NCI-H2171 treated with DMSO at 0.1 percent for 48 hours (cell line): Measurements from ENCODE around the gene CCDC43.
"Not testable (repeated sequence)": the region's sequence is repeated elsewhere in the genome, so short reads cannot be mapped to it uniquely, and the experiment has no call there.

Experiments used
- DNase-seq: peaks from one replicate; lab custom pipeline; 2025; lab: John Stamatoyannopoulos, UW

CCDC43 gene

DNA sequence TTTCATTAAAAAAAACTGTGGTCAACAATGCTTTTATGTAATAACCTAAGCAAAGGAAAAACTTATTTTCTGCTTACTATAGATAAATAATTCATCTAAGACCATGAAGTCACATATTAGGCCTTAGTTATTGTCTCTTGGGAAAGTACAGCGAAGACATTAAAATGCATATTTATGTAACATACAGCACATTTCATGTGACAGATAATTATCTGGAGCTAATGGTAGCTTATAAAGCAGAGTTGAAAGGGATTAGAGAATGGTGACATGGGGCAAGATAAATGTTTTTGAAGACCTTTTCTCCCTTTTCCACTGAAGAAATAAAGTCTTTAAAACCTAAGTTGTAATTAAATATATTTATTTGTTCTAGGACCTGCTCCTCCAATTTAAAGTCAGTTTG, 23.6 kb downstream of the CCDC43 start:
- DNase-seq, result no peak

DNA sequence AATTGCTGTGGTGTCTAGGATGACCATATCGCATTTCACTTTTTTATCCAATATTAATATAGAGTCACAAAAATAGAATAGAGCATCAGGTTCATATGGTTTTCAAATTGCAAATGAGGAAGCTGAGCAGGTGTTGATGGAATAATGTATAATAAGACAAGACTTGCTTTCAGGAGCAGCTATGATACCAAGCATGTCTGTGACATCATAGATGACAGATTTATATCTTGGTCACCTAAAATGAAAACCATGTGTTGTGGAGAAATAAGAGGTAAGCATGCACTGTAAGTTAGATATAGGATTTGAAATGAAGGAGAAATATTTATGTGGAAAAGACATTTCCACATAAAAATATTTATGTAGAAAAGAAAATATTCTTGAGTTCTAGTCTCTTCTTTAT, 24.7 kb downstream of the CCDC43 start:
- no peak for DNase-seq

DNA sequence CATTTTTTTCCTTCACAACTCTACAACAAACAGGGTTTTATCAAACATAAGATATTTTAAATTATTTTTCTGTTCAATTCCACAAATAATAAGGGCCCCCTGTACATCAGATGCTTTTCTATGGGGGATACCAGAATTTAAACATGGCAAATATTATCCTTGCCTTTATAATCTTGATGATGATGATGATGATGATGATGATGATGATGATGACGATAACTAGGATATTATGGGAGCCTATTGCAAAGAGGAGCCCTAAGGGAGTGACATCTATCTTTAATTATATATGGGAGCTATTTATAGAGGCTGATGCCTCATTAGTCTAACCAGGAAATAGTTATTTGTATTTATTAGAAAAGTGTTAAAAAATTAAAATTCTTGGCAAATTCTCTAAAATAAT, 26.5 kb downstream of the CCDC43 start:
- no peak for DNase-seq

DNA sequence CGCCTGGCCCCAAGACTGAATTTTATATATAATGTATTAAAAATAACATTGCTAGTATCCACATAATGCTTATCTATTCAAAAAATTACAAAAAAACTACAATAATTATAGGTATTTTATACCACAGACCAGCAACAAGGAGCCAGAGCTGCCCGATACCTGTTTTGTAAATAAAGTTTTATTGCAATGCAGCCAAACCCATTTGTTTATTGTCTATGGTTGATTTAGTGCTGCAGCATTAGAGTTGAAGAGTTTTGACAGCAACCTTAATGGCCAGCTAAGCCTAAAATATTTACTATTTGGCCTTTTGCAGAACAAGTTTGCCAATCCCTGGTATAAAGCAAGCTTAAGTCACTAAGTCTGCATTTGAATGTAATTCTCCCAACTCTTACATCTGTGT, 27.7 kb downstream of the CCDC43 start:
- no peak for DNase-seq

DNA sequence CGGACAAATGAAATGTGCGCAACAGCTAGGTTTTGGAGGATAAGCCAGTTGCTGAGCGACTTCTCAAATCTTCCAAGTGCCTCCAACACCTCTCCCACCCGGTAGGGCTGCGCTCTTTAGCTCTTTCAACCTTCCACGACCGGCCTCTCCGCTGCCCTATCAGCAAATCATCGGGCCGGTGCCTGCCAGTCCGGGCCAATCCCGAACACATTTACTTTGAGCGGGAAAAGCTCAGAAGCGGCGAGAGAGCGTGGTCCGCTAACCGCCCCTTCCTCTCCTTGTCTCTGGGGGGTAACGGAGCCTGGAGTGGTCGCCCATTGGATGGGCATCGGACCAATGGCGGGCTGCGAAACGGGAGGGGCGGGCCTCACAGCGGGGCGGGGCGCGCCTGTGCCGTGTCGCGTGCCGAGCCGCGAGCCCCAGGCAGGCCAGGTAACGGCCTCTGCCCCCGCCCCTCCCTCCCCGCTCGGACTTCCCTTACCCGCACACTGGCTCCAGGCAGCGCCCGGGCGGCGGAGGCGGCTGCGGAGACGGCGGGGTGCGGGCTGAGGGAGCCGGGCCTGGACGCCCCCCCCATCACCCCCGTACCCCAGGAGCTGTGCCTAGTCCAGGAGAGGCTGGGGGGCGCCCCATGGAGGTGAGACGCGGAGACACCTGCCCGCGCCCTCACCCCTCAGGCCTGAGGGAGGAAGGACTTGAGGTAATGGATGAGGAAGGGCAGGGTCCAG, 33.4 kb downstream of the CCDC43 start, which contains the start of gene MEIOC:
MEIOC (plus strand) TSS at position 486 of the 728 bp plus-strand sequence; CDS start at position 632, 146 bp downstream.
- peak; percentile 81 for DNase-seq

DNA sequence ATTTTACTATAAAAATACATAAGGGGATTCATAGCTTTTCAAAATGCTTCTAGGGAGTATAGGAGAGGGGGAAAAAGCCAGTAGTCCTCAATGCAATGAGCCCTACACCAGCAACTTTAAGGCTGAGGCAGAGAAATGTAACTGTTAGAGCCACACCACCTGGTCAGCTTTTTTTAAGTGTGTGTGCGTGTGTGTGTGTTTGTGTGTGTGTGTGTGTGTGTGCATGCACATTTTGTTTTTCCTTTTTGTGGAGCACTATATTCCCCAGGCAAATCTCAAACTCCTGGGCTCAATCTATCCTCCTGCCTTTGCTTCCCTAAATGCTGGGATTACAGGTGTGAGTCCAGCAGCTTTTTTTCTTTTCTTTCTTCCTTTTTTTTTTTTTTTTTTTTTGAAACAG, 35.6 kb downstream of the CCDC43 start:
- DNase-seq, result no peak

DNA sequence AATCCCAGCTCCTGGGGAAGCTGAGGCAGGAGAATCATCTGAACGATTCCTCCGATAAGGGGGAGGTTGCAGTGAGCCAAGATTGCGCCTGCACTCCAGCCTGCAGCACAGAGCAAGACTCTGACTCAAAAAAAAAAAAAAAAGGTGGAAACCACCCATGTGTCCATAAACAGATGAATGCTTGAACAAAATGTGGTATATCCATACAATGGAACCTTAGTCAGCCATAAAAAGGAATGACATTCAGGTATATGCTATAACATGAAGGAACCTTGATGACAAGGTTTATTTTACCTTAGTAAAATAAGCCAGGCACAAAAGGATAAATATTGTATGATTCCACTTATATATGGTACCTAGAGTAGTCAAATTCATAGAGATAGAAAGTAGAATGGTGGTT, 36.2 kb downstream of the CCDC43 start:
- no peak for DNase-seq

DNA sequence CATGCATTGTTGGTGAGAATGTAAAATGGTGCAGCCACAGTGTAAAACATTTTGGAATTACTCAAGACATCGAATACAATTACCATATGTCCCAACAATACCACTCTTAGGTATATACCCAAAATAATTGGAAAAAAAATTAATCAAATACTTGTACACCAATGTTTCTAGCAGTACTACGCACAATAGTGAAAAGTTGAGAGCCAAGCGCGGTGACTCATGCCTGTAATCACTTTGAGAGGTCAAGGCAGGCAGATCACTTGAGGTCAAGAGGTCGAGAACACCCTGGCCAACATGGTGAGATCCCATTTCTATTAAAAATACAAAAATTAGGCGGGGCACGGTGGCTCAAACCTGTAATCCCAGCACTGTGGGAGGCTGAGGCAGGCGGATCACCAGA, 36.8 kb downstream of the CCDC43 start:
- no peak for DNase-seq

DNA sequence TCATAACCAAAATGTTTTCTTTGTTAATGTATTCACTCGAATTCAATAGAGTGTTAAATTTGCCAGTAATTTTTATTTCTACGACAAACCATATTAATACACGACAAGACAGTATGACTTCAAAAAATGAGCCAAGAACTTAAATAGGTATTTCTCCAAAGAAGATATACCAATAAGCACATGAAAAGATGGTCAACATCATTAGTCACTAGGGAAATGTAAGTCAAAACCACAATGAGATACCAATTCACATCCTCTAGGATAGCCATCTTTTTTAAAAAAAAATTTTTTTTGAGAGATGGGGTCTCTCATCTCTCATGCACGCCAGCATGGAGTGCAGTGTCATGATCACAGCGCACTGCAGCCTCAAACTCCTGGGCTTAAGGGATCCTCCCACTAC, 38.3 kb downstream of the CCDC43 start:
- no peak for DNase-seq

DNA sequence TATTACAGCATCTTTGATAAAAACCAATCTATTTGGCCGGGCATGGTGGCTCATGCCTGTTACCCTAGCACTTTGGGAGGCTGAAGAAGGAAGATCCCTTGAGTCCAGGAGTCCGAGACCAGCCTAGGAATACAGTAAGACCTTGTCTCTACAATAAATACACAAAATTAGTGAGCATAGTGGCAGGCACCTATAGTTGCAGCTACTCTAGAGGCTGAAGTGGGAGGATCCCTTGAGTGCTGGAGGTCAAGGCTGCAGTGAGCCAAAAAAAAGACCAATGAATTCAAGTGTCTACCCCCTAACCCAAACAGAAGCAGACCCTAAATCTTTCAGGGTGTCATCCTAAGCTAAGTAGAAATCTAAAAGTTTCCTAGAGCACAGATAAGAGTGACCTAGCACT, 40.6 kb downstream of the CCDC43 start:
- DNase-seq, result no peak

DNA sequence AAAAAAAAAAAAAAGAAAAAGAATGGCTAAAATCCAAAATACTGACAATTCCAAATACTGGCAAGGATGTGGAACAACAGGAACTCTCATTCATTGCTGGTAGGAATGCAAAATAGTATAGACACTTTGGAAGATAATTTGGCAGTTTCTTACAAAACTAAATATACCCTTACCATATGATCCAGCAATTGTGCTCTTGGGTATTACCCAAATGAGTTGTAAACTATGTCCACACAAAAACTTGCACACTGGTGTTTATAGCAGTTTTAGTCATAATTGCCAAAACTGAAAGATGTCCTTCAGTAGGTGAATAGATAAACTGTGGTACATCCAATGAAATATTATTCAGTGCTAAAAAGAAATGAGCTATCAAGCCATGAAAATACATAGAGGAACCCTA, 41.8 kb downstream of the CCDC43 start:
- DNase-seq, result no peak

DNA sequence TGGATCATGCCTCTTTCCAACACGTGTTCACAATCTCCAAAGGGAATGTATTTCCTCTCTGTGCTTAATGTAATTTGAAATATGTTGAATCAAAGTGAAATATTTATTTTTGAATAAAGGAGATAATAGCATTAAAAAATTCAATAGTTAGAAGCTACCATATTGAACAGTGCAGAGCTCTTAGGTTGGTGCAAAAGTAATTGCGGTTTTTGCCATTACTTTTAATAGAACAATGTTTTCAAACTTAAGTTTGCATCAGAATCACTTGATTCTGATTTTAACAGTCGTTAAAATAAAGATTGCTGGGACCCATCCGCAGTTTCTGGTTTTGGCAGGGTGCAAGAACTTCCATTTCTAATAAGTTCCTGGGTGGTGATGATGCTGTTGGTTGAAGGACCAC, 43.3 kb downstream of the CCDC43 start:
- DNase-seq, result no peak

DNA sequence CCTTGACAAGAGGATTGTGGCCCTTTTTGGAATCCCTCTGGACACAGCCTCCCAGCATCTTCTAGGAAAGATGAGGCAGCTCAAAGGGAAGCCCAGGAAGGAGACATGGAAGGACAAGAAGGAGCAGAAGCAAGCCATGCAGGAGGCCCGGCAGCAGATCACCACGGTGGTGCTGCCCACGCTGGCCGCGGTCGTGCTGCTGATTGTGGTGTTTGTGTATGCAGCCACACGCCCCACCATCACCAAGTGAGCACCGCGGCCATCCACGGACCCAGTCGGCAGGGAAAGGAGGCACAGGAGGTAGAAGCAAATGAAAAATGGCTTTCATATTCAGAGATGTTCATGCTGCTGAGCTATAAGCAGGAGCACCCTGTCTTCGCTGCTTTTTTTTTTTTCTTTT, 44.2 kb downstream of the CCDC43 start:
- DNase-seq, result no peak

DNA sequence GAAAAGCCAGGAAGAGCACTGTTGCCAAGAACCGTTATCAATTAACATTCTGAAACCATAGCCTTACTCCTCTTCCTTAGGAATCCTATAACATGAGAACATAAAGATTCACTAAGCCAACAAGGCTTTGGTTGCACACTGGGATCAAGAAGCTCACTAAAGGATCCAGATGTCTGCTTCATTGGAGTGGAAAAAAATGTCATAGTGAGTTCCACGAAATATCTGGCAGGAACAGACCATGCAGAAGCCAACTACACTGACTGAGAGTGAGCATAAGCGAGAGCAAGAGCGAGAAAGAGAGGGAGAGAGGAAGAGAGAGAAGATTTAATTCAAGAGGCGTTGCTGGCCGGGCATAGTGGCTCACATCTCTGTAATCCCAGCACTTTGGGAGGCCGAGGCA, 46.7 kb downstream of the CCDC43 start:
- no peak for DNase-seq

DNA sequence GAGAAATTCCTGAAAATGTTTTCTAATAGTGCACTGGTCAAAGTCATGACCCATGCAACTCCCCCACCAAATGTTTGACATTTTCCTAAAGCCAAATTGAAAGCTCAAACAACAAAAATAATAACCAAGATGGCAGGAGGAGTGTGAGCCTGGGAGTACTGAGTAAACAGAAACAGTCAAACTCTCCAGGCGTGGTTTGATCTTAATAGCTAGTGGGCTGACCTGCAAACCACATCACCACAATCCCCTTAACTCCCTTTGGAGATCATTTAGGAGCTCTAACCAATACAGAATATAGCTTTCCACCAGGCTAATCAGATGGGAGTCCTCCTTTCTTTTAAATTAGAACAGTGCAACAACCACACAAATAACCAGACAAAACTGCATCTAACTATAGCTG, 52.5 kb downstream of the CCDC43 start:
- DNase-seq, result no peak

DNA sequence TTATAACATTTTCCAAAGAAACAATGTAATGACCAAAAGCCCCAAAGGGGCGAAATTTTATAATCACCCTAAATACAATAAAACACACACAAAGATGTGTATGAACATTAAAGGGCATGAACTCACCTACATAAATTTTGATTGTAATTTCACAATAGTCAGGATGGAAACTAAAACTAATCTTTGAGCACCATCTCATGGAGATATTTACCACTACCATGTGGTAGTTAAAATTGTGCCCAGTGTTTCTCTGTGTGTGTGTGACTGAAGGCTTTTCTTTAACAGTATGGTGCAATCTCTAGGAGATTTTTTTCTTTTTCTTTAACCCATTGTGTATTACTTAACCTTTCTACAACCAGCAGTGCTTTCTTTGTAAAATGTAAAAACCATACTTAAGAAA, 53.0 kb downstream of the CCDC43 start:
- DNase-seq, result peak; percentile 20

DNA sequence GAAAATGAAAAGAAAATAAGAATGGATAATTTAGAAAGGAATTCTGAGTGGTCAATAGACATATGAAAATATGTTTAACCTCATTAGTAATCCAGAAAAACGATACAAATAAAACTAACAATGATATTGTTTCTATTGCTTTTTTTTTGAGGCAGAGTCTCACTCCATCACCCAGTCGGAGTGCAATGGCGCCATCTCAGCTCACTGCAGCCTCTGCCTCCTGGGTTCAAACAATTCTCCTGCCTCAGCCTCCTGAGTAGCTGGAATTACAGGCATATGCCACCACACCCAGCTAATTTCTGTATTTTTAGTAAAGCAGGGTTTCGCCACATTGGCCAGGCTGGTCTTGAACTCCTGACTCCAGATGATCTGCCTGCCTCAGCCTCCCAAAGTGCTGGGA, 55.2 kb downstream of the CCDC43 start:
- DNase-seq, result not testable (repeated sequence)

DNA sequence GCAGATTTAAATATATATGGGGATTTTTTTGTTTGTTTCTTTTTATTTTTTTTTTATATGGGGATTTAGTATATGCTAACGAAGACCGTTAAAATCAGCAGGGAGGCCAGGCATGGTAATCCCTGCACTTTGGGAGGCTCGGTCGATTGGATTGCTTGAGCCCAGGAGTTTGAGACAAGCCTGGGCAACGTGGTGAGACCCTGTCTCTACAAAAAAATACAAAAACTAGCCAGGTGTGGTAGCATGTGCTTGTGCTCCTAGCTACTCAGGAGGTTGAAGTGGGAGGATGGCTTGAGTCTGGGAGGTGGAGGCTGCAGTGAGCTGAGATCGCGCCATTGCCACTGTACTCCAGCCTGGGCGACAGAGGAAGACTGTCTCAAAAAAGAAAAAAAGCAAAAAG, 55.6 kb downstream of the CCDC43 start:
- DNase-seq, result no peak

DNA sequence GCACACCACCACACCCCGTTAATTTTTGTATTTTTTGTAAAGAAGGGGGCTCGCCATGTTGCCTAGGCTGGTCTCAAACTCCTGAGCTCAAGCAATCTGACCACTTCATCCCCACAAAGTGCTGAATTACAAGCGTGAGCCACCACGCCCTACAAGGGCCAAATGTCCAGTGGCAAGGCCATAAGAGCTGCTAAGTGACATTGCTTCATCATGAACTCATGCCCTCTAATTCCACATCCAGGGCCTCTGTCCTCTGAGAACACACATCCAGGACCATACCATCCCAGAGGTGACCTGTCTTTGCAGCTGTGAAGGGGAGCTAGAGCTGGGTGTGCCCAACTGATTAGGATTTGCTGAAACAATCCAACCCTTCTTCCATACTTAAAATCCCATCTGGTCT, 58.9 kb downstream of the CCDC43 start:
- no peak for DNase-seq

DNA sequence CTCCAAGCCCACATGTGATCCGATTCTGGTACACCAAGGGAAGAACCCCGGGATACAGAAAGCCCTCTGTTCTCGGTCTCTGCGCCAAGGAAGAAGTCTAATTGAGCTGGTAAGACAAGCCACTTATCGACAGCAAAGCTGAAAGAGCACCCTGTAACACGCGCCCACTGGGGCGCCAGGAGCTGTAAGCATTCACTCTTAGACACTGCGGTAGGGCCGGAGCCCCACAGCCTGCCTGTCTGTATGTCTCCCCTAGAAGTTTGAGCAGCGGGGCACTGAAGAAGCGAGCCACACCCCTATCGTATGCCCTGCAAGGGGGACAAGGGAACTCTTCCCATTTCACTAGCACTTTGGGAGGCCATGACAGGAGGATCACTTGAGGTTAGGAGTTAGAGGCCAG, 60.3 kb downstream of the CCDC43 start:
- no peak for DNase-seq

DNA sequence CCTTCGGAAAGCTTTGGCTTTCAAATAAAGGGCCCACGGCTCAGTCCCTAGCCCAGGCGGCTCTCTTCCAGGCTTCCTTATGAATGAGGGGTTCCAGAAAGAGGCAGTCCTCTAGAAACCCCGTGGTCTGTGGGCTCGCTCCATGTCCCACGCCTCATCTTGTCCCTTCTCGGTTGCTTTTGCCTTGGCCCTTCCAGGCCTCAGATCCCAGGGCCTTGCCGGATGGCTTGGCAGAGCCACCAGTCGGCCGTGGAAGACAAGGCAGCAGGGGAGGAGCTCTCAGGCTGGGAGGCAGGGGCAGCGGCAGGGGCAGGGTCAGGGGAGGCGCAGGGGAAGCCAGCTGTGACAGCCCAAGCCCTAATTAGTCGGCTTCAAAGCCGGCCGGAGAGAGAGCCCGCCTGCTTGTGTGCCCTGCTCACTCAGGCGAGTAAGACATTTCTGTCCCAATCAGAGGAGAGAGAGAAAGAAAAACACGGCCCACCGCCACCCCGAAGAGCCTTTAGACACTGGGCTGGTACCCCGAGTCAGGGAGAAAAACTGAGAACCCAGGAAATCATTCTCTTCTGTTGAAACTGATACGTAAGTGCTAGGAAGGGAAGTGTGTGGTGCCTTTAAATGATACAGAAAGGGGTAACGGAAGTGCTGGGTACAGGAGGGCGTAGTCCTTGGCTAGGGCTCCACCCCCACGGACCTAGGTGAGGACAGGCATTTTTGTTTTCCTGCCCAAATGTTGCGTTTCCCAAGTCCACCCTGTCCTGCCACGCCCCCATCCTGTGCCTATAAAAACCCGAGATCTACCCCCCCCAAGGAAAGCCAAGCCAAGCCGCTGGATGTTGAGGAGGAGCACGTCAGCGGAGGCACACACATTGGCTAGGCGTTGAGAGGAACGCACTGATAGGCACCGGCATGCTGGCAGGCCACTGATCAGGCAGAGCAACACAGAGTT, 61.1 kb downstream of the CCDC43 start:
- no peak for DNase-seq

DNA sequence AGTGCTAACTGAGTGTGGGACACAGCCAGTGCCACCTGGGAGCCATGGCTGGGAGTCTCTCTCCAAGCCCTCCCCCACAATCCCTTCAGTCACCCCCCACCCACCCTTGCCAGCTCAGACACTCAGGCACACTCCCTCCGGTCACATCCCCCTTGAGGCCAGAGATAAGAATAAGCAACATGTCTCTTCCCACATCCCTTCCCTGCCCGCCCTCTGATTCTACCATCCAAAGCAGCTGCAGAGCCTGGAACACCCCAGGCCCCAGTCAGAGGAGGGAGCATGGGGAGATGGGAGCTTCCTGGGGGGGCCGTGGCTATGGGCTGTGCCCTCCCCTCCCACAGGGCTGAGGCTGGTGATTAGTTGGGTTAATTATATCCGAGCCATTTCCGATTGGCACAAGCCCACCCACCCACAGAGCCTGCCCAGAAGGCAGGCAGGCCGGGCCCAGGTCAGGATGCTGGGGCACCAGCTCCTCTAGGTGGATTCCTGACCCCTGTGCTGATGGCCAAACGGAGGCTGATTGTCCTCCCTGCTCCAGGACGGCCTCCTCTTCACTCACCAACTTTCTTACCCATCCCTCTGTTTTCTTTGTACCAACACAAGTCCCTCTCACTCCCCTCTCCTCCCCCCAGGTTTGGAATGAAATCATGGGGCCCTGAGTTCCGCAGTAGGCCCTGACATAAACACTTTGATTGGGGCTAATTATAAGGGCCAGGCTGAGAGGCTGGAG, 61.9 kb downstream of the CCDC43 start:
- no peak for DNase-seq
